ENCODE data around the gene ARNT2.

The ARNT2 gene

GRCh38 chr15:80480171-80480811 lies 76.1 kb downstream of the ARNT2 start:
- H3K4me3 ChIP-seq (ENCODE audit: low read length in 2 of 2): no peak overlapping the region
- no peak overlapping the region for H3K9ac ChIP-seq (ENCODE audit: low read length in 2 of 2)
- H3K27ac ChIP-seq (ENCODE audit: low read length): no peak overlapping the region

GRCh38 chr15:80480909-80481308 lies 76.7 kb downstream of the ARNT2 start:
- Histone ChIP-seq H3K9ac (ENCODE audit: low read length in 2 of 2) (no peak overlapping the region), H3K9me3 (ENCODE audit: control insufficient read depth in 2 of 2, low read length in 2 of 2) (no peaks in the 10 kb centered on the region), H3K4me3 (ENCODE audit: low read length in 2 of 2) (peak overlapping the region in 1 of 2 donors; percentile 4), H3K36me3 (ENCODE audit: control insufficient read depth in 2 of 2, insufficient read depth in 2 of 2, low read length in 2 of 2) (peaks cover 6 to 7% of the 10 kb centered on the region in 2 donors), H3K27me3 (ENCODE audit: control insufficient read depth in 1 of 2, insufficient read depth in 2 of 2, low read length in 2 of 2) (no peaks in the 10 kb centered on the region), H3K27ac (ENCODE audit: low read length) (no peak overlapping the region), H3K4me1 (ENCODE audit: control insufficient read depth, insufficient read depth, low read length) (peaks cover 48% of the 10 kb centered on the region)

More at GRCh38 chr15:80480171-80480811, 76.1 kb downstream of the ARNT2 start:
- peaks cover 6 to 7% of the 10 kb centered on the region in 2 donors for H3K36me3 ChIP-seq (ENCODE audit: control insufficient read depth in 2 of 2, insufficient read depth in 2 of 2, low read length in 2 of 2)
- no peaks in the 10 kb centered on the region for H3K27me3 ChIP-seq (ENCODE audit: control insufficient read depth in 1 of 2, insufficient read depth in 2 of 2, low read length in 2 of 2)
- no peaks in the 10 kb centered on the region for H3K9me3 ChIP-seq (ENCODE audit: control insufficient read depth in 2 of 2, low read length in 2 of 2)
- H3K4me1 ChIP-seq (ENCODE audit: control insufficient read depth, insufficient read depth, low read length): peaks cover 42% of the 10 kb centered on the region

DNA sequence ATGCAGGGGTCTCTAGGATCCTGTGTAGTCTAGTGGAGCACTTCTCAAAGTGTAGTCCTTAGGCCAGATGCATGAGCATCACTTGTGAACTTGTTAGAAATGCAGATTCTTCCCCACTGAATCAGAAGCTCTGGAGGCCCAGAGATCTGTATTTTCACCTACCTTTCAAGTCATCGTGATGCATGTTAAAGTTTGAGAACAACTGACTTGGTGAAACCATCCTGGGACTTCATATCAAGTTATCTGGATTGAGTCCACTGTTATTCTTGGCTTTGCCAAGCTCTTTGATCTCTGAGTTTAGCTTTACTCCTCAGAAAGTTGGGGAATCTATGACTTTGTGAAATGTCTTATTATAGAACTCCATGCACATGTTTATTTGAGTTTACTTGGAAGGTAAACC lies 78.5 kb downstream of the ARNT2 start:
- no peak overlapping the region for H3K4me3 ChIP-seq (ENCODE audit: low read length in 2 of 2)

GRCh38 chr15:80483725-80484161 lies 79.6 kb downstream of the ARNT2 start:
- no peaks in the 10 kb centered on the region for H3K27me3 ChIP-seq (ENCODE audit: control insufficient read depth in 1 of 2, insufficient read depth in 2 of 2, low read length in 2 of 2)
- no peaks in the 10 kb centered on the region for H3K9me3 ChIP-seq (ENCODE audit: control insufficient read depth in 2 of 2, low read length in 2 of 2)
- no peak overlapping the region for H3K4me3 ChIP-seq (ENCODE audit: low read length in 2 of 2)
- H3K4me1 ChIP-seq (ENCODE audit: control insufficient read depth, insufficient read depth, low read length): peaks cover 60% of the 10 kb centered on the region
- H3K9ac ChIP-seq (ENCODE audit: low read length in 2 of 2): no peak overlapping the region
- no peaks in the 10 kb centered on the region for H3K36me3 ChIP-seq (ENCODE audit: control insufficient read depth in 2 of 2, insufficient read depth in 2 of 2, low read length in 2 of 2)
- H3K27ac ChIP-seq (ENCODE audit: low read length): peak overlapping the region; percentile 24

More for the DNA sequence above, 78.5 kb downstream of the ARNT2 start:
- peaks cover 57% of the 10 kb centered on the region for H3K4me1 ChIP-seq (ENCODE audit: control insufficient read depth, insufficient read depth, low read length)
- no peak overlapping the region for H3K27ac ChIP-seq (ENCODE audit: low read length)
- no peaks in the 10 kb centered on the region for H3K27me3 ChIP-seq (ENCODE audit: control insufficient read depth in 1 of 2, insufficient read depth in 2 of 2, low read length in 2 of 2)
- H3K9ac ChIP-seq (ENCODE audit: low read length in 2 of 2): no peak overlapping the region
- H3K36me3 ChIP-seq (ENCODE audit: control insufficient read depth in 2 of 2, insufficient read depth in 2 of 2, low read length in 2 of 2): peaks cover 0 to 2% of the 10 kb centered on the region in 2 donors
- H3K9me3 ChIP-seq (ENCODE audit: control insufficient read depth in 2 of 2, low read length in 2 of 2): no peaks in the 10 kb centered on the region

- Histone ChIP-seq H3K27me3 (ENCODE audit: control insufficient read depth in 1 of 2, insufficient read depth in 2 of 2, low read length in 2 of 2) (no peaks in the 10 kb centered on the region), H3K36me3 (ENCODE audit: control insufficient read depth in 2 of 2, insufficient read depth in 2 of 2, low read length in 2 of 2) (no peaks in the 10 kb centered on the region), H3K4me3 (ENCODE audit: low read length in 2 of 2) (peak overlapping the region; percentile 40 to 47), H3K9me3 (ENCODE audit: control insufficient read depth in 2 of 2, low read length in 2 of 2) (no peaks in the 10 kb centered on the region), H3K27ac (ENCODE audit: low read length) (peak overlapping the region; percentile 46), H3K9ac (ENCODE audit: low read length in 2 of 2) (no peak overlapping the region), H3K4me1 (ENCODE audit: control insufficient read depth, insufficient read depth, low read length) (peaks cover 58% of the 10 kb centered on the region)
Measured at GRCh38 chr15:80484333-80484864, 80.2 kb downstream of the ARNT2 start.

GRCh38 chr15:80485370-80486164 lies 81.4 kb downstream of the ARNT2 start:
- Histone ChIP-seq H3K27ac (ENCODE audit: low read length) (no peak overlapping the region), H3K9me3 (ENCODE audit: control insufficient read depth in 2 of 2, low read length in 2 of 2) (no peaks in the 10 kb centered on the region), H3K9ac (ENCODE audit: low read length in 2 of 2) (no peak overlapping the region), H3K36me3 (ENCODE audit: control insufficient read depth in 2 of 2, insufficient read depth in 2 of 2, low read length in 2 of 2) (no peaks in the 10 kb centered on the region), H3K4me1 (ENCODE audit: control insufficient read depth, insufficient read depth, low read length) (peaks cover 49% of the 10 kb centered on the region), H3K27me3 (ENCODE audit: control insufficient read depth in 1 of 2, insufficient read depth in 2 of 2, low read length in 2 of 2) (no peaks in the 10 kb centered on the region), H3K4me3 (ENCODE audit: low read length in 2 of 2) (no peak overlapping the region)

- H3K9ac ChIP-seq (ENCODE audit: low read length in 2 of 2): no peak overlapping the region
- no peaks in the 10 kb centered on the region for H3K36me3 ChIP-seq (ENCODE audit: control insufficient read depth in 2 of 2, insufficient read depth in 2 of 2, low read length in 2 of 2)
- H3K27me3 ChIP-seq (ENCODE audit: control insufficient read depth in 1 of 2, insufficient read depth in 2 of 2, low read length in 2 of 2): no peaks in the 10 kb centered on the region
- peaks cover 40% of the 10 kb centered on the region for H3K4me1 ChIP-seq (ENCODE audit: control insufficient read depth, insufficient read depth, low read length)
- no peak overlapping the region for H3K4me3 ChIP-seq (ENCODE audit: low read length in 2 of 2)
- no peak overlapping the region for H3K27ac ChIP-seq (ENCODE audit: low read length)
- no peaks in the 10 kb centered on the region for H3K9me3 ChIP-seq (ENCODE audit: control insufficient read depth in 2 of 2, low read length in 2 of 2)
Measured at GRCh38 chr15:80487839-80488390, 83.7 kb downstream of the ARNT2 start.

GRCh38 chr15:80489030-80489594 lies 84.9 kb downstream of the ARNT2 start:
- peaks cover 30% of the 10 kb centered on the region for H3K4me1 ChIP-seq (ENCODE audit: control insufficient read depth, insufficient read depth, low read length)
- no peaks in the 10 kb centered on the region for H3K27me3 ChIP-seq (ENCODE audit: control insufficient read depth in 1 of 2, insufficient read depth in 2 of 2, low read length in 2 of 2)
- H3K4me3 ChIP-seq (ENCODE audit: low read length in 2 of 2): no peak overlapping the region
- no peaks in the 10 kb centered on the region for H3K36me3 ChIP-seq (ENCODE audit: control insufficient read depth in 2 of 2, insufficient read depth in 2 of 2, low read length in 2 of 2)
- H3K9me3 ChIP-seq (ENCODE audit: control insufficient read depth in 2 of 2, low read length in 2 of 2): no peaks in the 10 kb centered on the region
- no peak overlapping the region for H3K9ac ChIP-seq (ENCODE audit: low read length in 2 of 2)
- no peak overlapping the region for H3K27ac ChIP-seq (ENCODE audit: low read length)

- peaks cover 24% of the 10 kb centered on the region for H3K4me1 ChIP-seq (ENCODE audit: control insufficient read depth, insufficient read depth, low read length)
- no peak overlapping the region for H3K9ac ChIP-seq (ENCODE audit: low read length in 2 of 2)
- no peaks in the 10 kb centered on the region for H3K36me3 ChIP-seq (ENCODE audit: control insufficient read depth in 2 of 2, insufficient read depth in 2 of 2, low read length in 2 of 2)
- no peaks in the 10 kb centered on the region for H3K9me3 ChIP-seq (ENCODE audit: control insufficient read depth in 2 of 2, low read length in 2 of 2)
- H3K27me3 ChIP-seq (ENCODE audit: control insufficient read depth in 1 of 2, insufficient read depth in 2 of 2, low read length in 2 of 2): no peaks in the 10 kb centered on the region
- no peak overlapping the region for H3K27ac ChIP-seq (ENCODE audit: low read length)
- H3K4me3 ChIP-seq (ENCODE audit: low read length in 2 of 2): no peak overlapping the region
Measured at GRCh38 chr15:80490431-80490990, 86.3 kb downstream of the ARNT2 start.

- H3K4me3 ChIP-seq (ENCODE audit: low read length in 2 of 2): no peak overlapping the region
- no peak overlapping the region for H3K27ac ChIP-seq (ENCODE audit: low read length)
- H3K27me3 ChIP-seq (ENCODE audit: control insufficient read depth in 1 of 2, insufficient read depth in 2 of 2, low read length in 2 of 2): no peaks in the 10 kb centered on the region
- H3K9ac ChIP-seq (ENCODE audit: low read length in 2 of 2): no peak overlapping the region
- no peaks in the 10 kb centered on the region for H3K9me3 ChIP-seq (ENCODE audit: control insufficient read depth in 2 of 2, low read length in 2 of 2)
- peaks cover 28% of the 10 kb centered on the region for H3K4me1 ChIP-seq (ENCODE audit: control insufficient read depth, insufficient read depth, low read length)
- no peaks in the 10 kb centered on the region for H3K36me3 ChIP-seq (ENCODE audit: control insufficient read depth in 2 of 2, insufficient read depth in 2 of 2, low read length in 2 of 2)
Measured at GRCh38 chr15:80491163-80491847, 87.1 kb downstream of the ARNT2 start.
